CD4-positive, alpha-beta memory T cell (primary cell): ENCODE data around the gene NCKAP5. TPM values are rescaled to one million over a fixed set of nuclear protein-coding genes. Genes with fewer than 3 reads are reported as not detected.

ENCODE experiments used
- CTCF ChIA-PET: fragments of 350-600 bp; sonication (Branson Sonifier 250); formaldehyde crosslinking; loops from one replicate; lab custom pipeline; 2021; ENCODE audit warnings: inconsistent platforms; ENCODE audit not compliant: partially characterized antibody; lab: Charles Lee
- POLR2A ChIA-PET: fragments of 350-600 bp; sonication (Branson Sonifier 250); formaldehyde crosslinking; loops from one replicate; lab custom pipeline; 2021; ENCODE audit not compliant: partially characterized antibody; lab: Charles Lee
- DNase-seq, 5 donors: peaks; one replicate each; pipeline versions ENCODE4 v3.0.0 to v3.0.0-alpha.2; 2020 to 2022; ENCODE audit warnings: mixed read lengths in 1 of 5
- H3K27ac ChIP-seq: one replicate; pipeline ENCODE4 v1.7.0; 2013; ENCODE audit warnings: low read depth, low read length
- H3K27me3 ChIP-seq: 2 replicates; pipeline ENCODE4 v1.7.0; 2013; ENCODE audit warnings: mild to moderate bottlenecking, low read length, moderate library complexity; ENCODE audit not compliant: insufficient read depth
- H3K36me3 ChIP-seq: 2 replicates; pipeline ENCODE4 v1.7.0; 2013; ENCODE audit warnings: mild to moderate bottlenecking, low read length, moderate library complexity; ENCODE audit not compliant: insufficient read depth
- H3K4me1 ChIP-seq: 2 replicates; pipeline ENCODE4 v1.7.0; 2013; ENCODE audit warnings: mild to moderate bottlenecking, low read length, moderate library complexity; ENCODE audit not compliant: insufficient read depth
- H3K4me3 ChIP-seq, 2 donors: one replicate each; pipeline ENCODE4 v1.7.0; 2013; ENCODE audit warnings: low read length in 2 of 2, mild to moderate bottlenecking in 1 of 2
- H3K9me3 ChIP-seq, 2 donors: one replicate each; pipeline ENCODE4 v1.7.0; 2013; ENCODE audit warnings: low read length in 2 of 2, control low read depth in 1 of 2; ENCODE audit not compliant: control insufficient read depth in 1 of 2
- H3K27ac Mint-ChIP-seq, 7 donors: one replicate each; pipeline ENCODE4 v1.8.0; 2020 to 2021; ENCODE audit warnings: mixed read lengths in 7 of 7, mild to moderate bottlenecking in 6 of 7, inconsistent platforms in 3 of 7, moderate library complexity in 3 of 7
- H3K27me3 Mint-ChIP-seq, 2 donors: one replicate each; pipeline ENCODE4 v1.8.0; 2020 to 2021; ENCODE audit warnings: mixed read lengths in 2 of 2
- H3K36me3 Mint-ChIP-seq, 2 donors: one replicate each; pipeline ENCODE4 v1.8.0; 2020 to 2021; ENCODE audit warnings: mixed read lengths in 2 of 2, inconsistent platforms in 1 of 2, mild to moderate bottlenecking in 1 of 2
- H3K4me1 Mint-ChIP-seq, 4 donors: one replicate each; pipeline ENCODE4 v1.8.0; 2020 to 2021; ENCODE audit warnings: mixed read lengths in 4 of 4, mild to moderate bottlenecking in 1 of 4
- H3K4me3 Mint-ChIP-seq, 8 donors: one replicate each; pipeline ENCODE4 v1.8.0; 2020 to 2021; ENCODE audit warnings: mixed read lengths in 8 of 8, mild to moderate bottlenecking in 7 of 8, moderate library complexity in 6 of 8, inconsistent platforms in 3 of 8
- H3K9me3 Mint-ChIP-seq, 8 donors: one replicate each; pipeline ENCODE4 v1.8.0; 2020 to 2021; ENCODE audit warnings: mixed read lengths in 8 of 8, mild to moderate bottlenecking in 5 of 8, inconsistent platforms in 3 of 8, moderate library complexity in 1 of 8
- intact Hi-C: fragments of 100-400 bp; cut with micrococcal nuclease; formaldehyde crosslinking; loops from one replicate; pipeline ENCODE4 v1.15.1; 2023
- polyA plus RNA-seq, 2 donors: library from polyadenylated mRNA; unstranded; fragments of 300-500 nt; fragmentation: Illumina TruSeq; gene quantifications; one replicate each; pipeline ENCODE4 v1.2.3, GENCODE V29; 2021
- total RNA-seq, 2 experiments: library from RNA; stranded (reverse); gene quantifications; one replicate each; pipeline ENCODE4 v1.2.3, GENCODE V29; 2021

Gene NCKAP5
- total and polyA plus RNA-seq, 4 experiments from 2014 or later: not detected

- no peaks in the 10 kb centered on the region for H3K9me3 ChIP-seq
- H3K4me1 Mint-ChIP-seq: no peaks in the 10 kb centered on the region
- ChIA-PET CTCF (no interaction called here), POLR2A (interaction anchor here (0.6 kb wide), 1 partner anchor 77 kb away, joined by 3 read pairs; no protein-coding TSS in a partner anchor)
- H3K27me3 Mint-ChIP-seq: no peaks in the 10 kb centered on the region
- H3K36me3 ChIP-seq: no peaks in the 10 kb centered on the region
- no peak overlapping the region for H3K27ac ChIP-seq
- no peaks in the 10 kb centered on the region for H3K36me3 Mint-ChIP-seq
- H3K4me1 ChIP-seq: no peaks in the 10 kb centered on the region
- H3K27ac Mint-ChIP-seq: no peak overlapping the region
- intact Hi-C loops: no loop called here
- no peak for DNase-seq
- H3K4me3 Mint-ChIP-seq: no peak overlapping the region
- H3K27me3 ChIP-seq: no peaks in the 10 kb centered on the region
- no peak overlapping the region for H3K4me3 ChIP-seq
- peaks cover 2 to 15% (median 7%) of the 10 kb centered on the region in 8 donors for H3K9me3 Mint-ChIP-seq
Observed at GRCh38 chr2:133039531-133039930, 528.7 kb downstream of the NCKAP5 start.

- Histone ChIP-seq H3K27me3 (no peaks in the 10 kb centered on the region), H3K36me3 (no peaks in the 10 kb centered on the region), H3K9me3 (no peaks in the 10 kb centered on the region), H3K4me1 (no peaks in the 10 kb centered on the region), H3K4me3 (no peak overlapping the region), H3K27ac (no peak overlapping the region)
- ChIA-PET POLR2A (no interaction called here), CTCF (no interaction called here)
- H3K4me3 Mint-ChIP-seq: no peak overlapping the region
- no peaks in the 10 kb centered on the region for H3K27me3 Mint-ChIP-seq
- H3K9me3 Mint-ChIP-seq: peaks cover 0 to 12% (median 4%) of the 10 kb centered on the region in 8 donors
- DNase-seq: no peak
- H3K36me3 Mint-ChIP-seq: no peaks in the 10 kb centered on the region
- intact Hi-C loops: no loop called here
- no peak overlapping the region for H3K27ac Mint-ChIP-seq
- no peaks in the 10 kb centered on the region for H3K4me1 Mint-ChIP-seq
Observed at GRCh38 chr2:133026536-133027177, 541.6 kb downstream of the NCKAP5 start.

- Histone ChIP-seq H3K4me3 (no peak overlapping the region), H3K27ac (no peak overlapping the region), H3K36me3 (no peaks in the 10 kb centered on the region), H3K27me3 (no peaks in the 10 kb centered on the region), H3K4me1 (no peaks in the 10 kb centered on the region), H3K9me3 (no peaks in the 10 kb centered on the region)
- Mint-ChIP-seq H3K27me3 (no peaks in the 10 kb centered on the region), H3K36me3 (no peaks in the 10 kb centered on the region), H3K9me3 (peaks cover 0 to 7% (median 3%) of the 10 kb centered on the region in 8 donors), H3K27ac (no peak overlapping the region), H3K4me1 (no peaks in the 10 kb centered on the region), H3K4me3 (no peak overlapping the region)
- intact Hi-C loops: no loop called here
- ChIA-PET CTCF (no interaction called here), POLR2A (no interaction called here)
- DNase-seq: no peak
Observed at GRCh38 chr2:133025004-133025403, 543.3 kb downstream of the NCKAP5 start.

DNA sequence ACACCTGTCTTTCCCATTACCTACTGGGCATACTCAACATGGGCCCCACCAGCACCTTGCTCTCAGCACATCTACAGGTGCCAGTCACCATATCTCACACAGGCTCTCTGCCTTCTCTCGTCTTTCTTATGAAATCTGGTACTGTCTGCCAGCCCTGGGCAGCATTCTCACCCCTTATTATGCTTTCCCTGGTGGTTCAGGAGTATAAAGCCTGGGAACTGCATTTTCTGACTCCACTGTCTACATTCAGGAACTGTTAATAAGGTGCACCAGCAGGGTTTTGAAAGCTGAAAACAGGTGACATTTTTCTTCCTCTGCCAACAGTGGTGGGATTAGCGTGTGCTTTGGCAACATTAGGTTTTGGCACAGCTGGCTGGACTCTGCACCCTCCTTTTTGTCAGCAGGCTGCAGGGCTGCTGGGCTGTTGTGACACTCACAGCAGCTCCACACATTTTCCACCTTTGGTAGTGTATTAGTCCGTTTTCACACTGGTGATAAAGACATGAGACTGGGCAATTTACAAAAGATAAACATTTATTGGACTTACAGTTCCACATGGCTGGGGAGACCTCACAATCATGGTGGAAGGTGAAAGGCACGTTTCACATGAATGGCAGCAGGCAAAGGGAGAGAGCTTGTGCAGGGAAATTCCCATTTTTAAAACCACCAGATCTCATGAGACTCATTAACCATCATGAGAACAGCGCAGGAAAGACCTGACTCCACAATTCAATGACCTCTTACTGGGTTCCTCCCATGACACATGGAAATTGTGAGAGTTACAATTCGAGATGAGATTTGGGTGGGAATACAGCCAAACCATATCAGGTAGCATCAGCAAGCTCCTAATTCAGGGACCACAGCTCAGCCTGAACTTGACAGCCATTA, 555.2 kb downstream of the NCKAP5 start:
- no peak for DNase-seq
- Mint-ChIP-seq H3K4me3 (no peak overlapping the region), H3K36me3 (no peaks in the 10 kb centered on the region), H3K27me3 (no peaks in the 10 kb centered on the region), H3K9me3 (peaks cover 2 to 12% (median 9%) of the 10 kb centered on the region in 8 donors), H3K27ac (no peak overlapping the region), H3K4me1 (no peaks in the 10 kb centered on the region)
- Histone ChIP-seq H3K27me3 (no peaks in the 10 kb centered on the region), H3K27ac (no peak overlapping the region), H3K9me3 (no peaks in the 10 kb centered on the region), H3K36me3 (no peaks in the 10 kb centered on the region), H3K4me3 (no peak overlapping the region), H3K4me1 (no peaks in the 10 kb centered on the region)
- intact Hi-C loops: no loop called here
- CTCF ChIA-PET: no interaction called here
- POLR2A ChIA-PET: no interaction called here

DNA sequence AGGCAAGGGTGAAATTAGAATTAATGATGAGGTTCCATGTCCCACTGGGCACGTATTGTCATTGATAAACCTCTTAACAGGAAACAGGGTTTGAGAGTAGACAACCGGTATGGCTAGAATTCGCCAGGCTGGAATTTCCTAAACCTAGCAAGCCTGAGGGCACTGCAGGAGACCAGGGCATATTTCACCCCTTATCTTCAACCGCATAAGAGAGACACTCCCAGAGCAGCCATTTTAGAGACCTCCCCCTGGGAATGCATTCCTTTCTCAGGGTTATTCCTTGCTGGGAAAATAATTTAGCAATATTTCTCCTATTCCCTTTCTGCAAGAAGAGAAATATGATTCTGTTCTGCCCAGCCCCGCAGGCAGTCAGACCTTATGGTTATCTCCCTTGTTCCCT, 563.6 kb downstream of the NCKAP5 start:
- H3K4me1 Mint-ChIP-seq: no peaks in the 10 kb centered on the region
- H3K36me3 Mint-ChIP-seq: no peaks in the 10 kb centered on the region
- no peak for DNase-seq
- no peaks in the 10 kb centered on the region for H3K27me3 Mint-ChIP-seq
- no peak overlapping the region for H3K4me3 Mint-ChIP-seq
- ChIA-PET POLR2A (no interaction called here), CTCF (no interaction called here)
- Histone ChIP-seq H3K36me3 (no peaks in the 10 kb centered on the region), H3K9me3 (peaks cover 0 to 3% of the 10 kb centered on the region in 2 donors), H3K4me3 (no peak overlapping the region), H3K27ac (no peak overlapping the region), H3K4me1 (no peaks in the 10 kb centered on the region), H3K27me3 (no peaks in the 10 kb centered on the region)
- intact Hi-C loops: no loop called here
- H3K9me3 Mint-ChIP-seq: peaks cover 4 to 28% (median 19%) of the 10 kb centered on the region in 8 donors
- no peak overlapping the region for H3K27ac Mint-ChIP-seq

DNA sequence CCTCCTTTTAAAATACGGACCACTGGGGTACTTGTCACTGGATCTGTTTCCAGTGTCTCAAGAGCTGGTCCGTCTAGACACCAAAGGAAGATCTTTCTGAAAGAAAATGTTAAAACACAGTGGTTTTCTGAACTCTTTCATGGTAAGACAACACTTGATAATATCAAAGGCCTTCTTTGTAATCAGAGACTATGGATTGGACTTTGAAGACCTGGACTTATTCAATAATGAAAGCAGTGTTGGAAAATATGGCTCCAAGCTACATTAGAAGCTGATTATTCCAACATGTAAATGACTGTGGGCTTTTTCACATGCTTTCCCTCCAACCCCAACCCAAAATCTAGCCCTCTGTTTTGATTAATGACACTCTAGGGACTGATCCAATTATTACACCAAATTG, 568.8 kb downstream of the NCKAP5 start:
- no peak for DNase-seq
- Mint-ChIP-seq H3K36me3 (no peaks in the 10 kb centered on the region), H3K9me3 (peaks cover 2 to 20% (median 17%) of the 10 kb centered on the region in 8 donors), H3K27ac (no peak overlapping the region), H3K4me1 (no peaks in the 10 kb centered on the region), H3K27me3 (no peaks in the 10 kb centered on the region), H3K4me3 (no peak overlapping the region)
- Histone ChIP-seq H3K27ac (no peak overlapping the region), H3K9me3 (peaks cover 0 to 3% of the 10 kb centered on the region in 2 donors), H3K4me3 (no peak overlapping the region), H3K27me3 (no peaks in the 10 kb centered on the region), H3K36me3 (no peaks in the 10 kb centered on the region), H3K4me1 (no peaks in the 10 kb centered on the region)
- ChIA-PET POLR2A (no interaction called here), CTCF (no interaction called here)
- intact Hi-C loops: no loop called here

DNA sequence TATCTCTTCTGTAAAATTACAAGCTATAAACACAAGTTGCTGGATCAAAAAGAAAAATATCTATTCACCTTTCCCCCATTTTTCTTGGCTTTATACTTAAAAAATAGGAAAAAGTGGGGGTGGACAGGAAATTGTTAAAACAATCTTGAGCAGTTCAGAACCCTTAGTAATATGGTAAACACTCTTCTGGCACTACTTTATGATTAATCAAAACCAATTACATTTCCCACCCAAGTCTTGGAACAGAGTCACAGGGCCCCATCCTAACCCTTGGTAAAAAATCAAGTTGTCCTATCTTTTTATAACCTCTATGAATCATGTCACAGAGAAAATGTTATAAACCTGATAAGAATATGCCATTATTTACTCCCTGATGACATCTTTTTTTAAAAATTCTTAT, 570.0 kb downstream of the NCKAP5 start:
- Histone ChIP-seq H3K9me3 (no peaks in the 10 kb centered on the region), H3K27ac (no peak overlapping the region), H3K4me3 (no peak overlapping the region), H3K27me3 (no peaks in the 10 kb centered on the region), H3K4me1 (no peaks in the 10 kb centered on the region), H3K36me3 (no peaks in the 10 kb centered on the region)
- H3K36me3 Mint-ChIP-seq: no peaks in the 10 kb centered on the region
- no peaks in the 10 kb centered on the region for H3K4me1 Mint-ChIP-seq
- no peak for DNase-seq
- CTCF ChIA-PET: no interaction called here
- H3K27me3 Mint-ChIP-seq: no peaks in the 10 kb centered on the region
- H3K4me3 Mint-ChIP-seq: no peak overlapping the region
- H3K27ac Mint-ChIP-seq: no peak overlapping the region
- POLR2A ChIA-PET: no interaction called here
- intact Hi-C loops: no loop called here
- H3K9me3 Mint-ChIP-seq: peaks cover 2 to 10% (median 7%) of the 10 kb centered on the region in 8 donors
